ENCODE data around the gene ETV6.

DNA sequence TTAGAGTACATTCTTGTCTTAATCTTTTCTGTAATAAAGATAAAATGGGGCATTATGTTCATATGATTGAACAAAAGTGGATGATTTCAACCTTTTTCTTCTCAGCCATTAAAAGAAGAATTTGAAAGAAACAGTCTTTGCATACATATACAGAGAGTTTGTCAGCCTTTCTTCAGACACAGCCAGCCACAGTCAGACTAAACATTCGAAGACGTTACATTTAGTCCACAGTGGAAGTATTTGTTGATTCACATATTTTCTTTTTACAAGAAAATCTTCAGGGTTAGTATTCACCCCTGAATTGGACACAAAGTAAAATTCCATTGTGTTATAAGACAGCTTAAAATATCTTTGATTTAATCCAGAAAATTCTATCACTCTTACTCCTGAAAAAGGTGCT lies 36.2 kb downstream of the ETV6 start:
- TF ChIP-seq, protein P1, sequence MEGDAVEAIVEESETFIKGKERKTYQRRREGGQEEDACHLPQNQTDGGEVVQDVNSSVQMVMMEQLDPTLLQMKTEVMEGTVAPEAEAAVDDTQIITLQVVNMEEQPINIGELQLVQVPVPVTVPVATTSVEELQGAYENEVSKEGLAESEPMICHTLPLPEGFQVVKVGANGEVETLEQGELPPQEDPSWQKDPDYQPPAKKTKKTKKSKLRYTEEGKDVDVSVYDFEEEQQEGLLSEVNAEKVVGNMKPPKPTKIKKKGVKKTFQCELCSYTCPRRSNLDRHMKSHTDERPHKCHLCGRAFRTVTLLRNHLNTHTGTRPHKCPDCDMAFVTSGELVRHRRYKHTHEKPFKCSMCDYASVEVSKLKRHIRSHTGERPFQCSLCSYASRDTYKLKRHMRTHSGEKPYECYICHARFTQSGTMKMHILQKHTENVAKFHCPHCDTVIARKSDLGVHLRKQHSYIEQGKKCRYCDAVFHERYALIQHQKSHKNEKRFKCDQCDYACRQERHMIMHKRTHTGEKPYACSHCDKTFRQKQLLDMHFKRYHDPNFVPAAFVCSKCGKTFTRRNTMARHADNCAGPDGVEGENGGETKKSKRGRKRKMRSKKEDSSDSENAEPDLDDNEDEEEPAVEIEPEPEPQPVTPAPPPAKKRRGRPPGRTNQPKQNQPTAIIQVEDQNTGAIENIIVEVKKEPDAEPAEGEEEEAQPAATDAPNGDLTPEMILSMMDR (IDR thresholded peaks at IDR 0.05), result no peak
- no peak for TF ChIP-seq POLR2A (IDR thresholded peaks at IDR 0.05)

All from right lobe of liver (tissue), 4 donors.